Vagina (tissue), 2 donors: Measurements from ENCODE around the gene RPS6KC1. TPM values are rescaled to one million over a fixed set of nuclear protein-coding genes. Genes with fewer than 3 reads are reported as not detected.
"Not testable (repeated sequence)": the region's sequence is repeated elsewhere in the genome, so short reads cannot be mapped to it uniquely, and the experiment has no call there.

Experiments
- DNase-seq, 2 donors: peaks; one replicate each; pipeline ENCODE4 v3.0.0-alpha.2; 2017; ENCODE audit errors: extremely low spot score in 2 of 2
- H3K27ac ChIP-seq: fragments of 200-600 bp; sonication (generic); one replicate; pipeline ENCODE4 v1.5.1; 2019
- H3K27me3 ChIP-seq: fragments of 200-600 bp; sonication (generic); one replicate; pipeline ENCODE4 v1.5.1; 2019
- H3K36me3 ChIP-seq, 2 donors: fragments of 200-600 bp; sonication (generic); one replicate each; pipeline ENCODE4 v1.5.1; 2017 to 2019
- H3K4me1 ChIP-seq: fragments of 200-600 bp; sonication (generic); one replicate; pipeline ENCODE4 v1.5.1; 2019
- H3K4me3 ChIP-seq, 2 donors: fragments of 200-600 bp; sonication (generic); 1 replicate in 1 of 2; 2 replicates in 1 of 2; pipeline ENCODE4 v1.5.1; 2016 to 2019
- H3K9me3 ChIP-seq: fragments of 200-600 bp; sonication (generic); one replicate; pipeline ENCODE4 v1.5.1; 2019
- POLR2A ChIP-seq, 2 donors: fragments of 450-650 bp; IDR thresholded peaks; one replicate each; pipeline ENCODE4 v1.6.1; 2017; ENCODE audit warnings: antibody characterized with exemption in 2 of 2, mild to moderate bottlenecking in 2 of 2, moderate library complexity in 2 of 2
- POLR2AphosphoS5 ChIP-seq, 2 donors: sonication (generic); formaldehyde crosslinking; IDR thresholded peaks; one replicate each; pipeline ENCODE4 v1.9.0; 2017; ENCODE audit warnings: antibody characterized with exemption in 2 of 2, mild to moderate bottlenecking in 2 of 2, low read depth in 1 of 2; ENCODE audit not compliant: insufficient read depth in 1 of 2
- intact Hi-C: fragments of 100-400 bp; cut with DNase I; formaldehyde crosslinking; loops from one replicate; pipeline ENCODE4 v1.15.1; 2023
- total RNA-seq: library from RNA; depleted of rRNA; stranded (reverse); fragments of >200 nt; gene quantifications from one replicate; pipeline ENCODE4 v1.2.3, GENCODE V29; 2016
- TF ChIP-seq, protein P1 (sequence below), 3 experiments: fragments of 450-650 bp in 2 of 3; fragments of 200-600 bp in 1 of 3; sonication (generic) in 1 of 3; IDR thresholded peaks; one replicate each; pipeline ENCODE4 v1.5.1; 2017 to 2019; ENCODE audit warnings: antibody characterized with exemption in 3 of 3, mild to moderate bottlenecking in 2 of 3, moderate library complexity in 2 of 3

RPS6KC1 gene
- total RNA-seq, 1 donor from 2014 or later = 14.2 TPM

DNA sequence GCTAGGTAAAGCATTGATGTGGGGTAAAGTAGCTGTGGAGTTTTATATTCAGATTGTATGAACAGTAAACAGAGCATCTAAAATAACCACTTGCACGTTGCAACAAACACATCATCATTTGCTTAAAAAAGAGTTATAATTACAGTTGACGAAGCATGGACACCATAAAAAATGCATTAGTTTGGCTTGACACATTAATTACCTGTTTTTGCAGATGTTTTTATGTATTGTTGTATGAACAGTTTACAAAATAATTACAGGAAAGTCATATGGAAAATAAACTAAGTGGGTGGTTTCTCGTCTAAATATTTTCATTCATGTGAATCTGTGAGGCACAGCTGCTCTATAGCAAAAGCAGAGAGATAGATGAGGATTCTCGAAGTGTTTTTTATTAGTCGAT is 108.3 kb downstream of the RPS6KC1 start:
- DNase-seq = no peak
- Histone ChIP-seq H3K27ac (no peak overlapping the region), H3K36me3 (no peaks in the 10 kb centered on the region), H3K27me3 (no peaks in the 10 kb centered on the region), H3K4me1 (peaks cover 6% of the 10 kb centered on the region), H3K4me3 (no peak overlapping the region), H3K9me3 (no peaks in the 10 kb centered on the region)
- TF ChIP-seq POLR2AphosphoS5 (IDR thresholded peaks at IDR 0.05; ENCODE audit: insufficient read depth in 1 of 2, low read depth in 1 of 2) (no peak), POLR2A (IDR thresholded peaks at IDR 0.05) (no peak)
- TF ChIP-seq, protein P1, sequence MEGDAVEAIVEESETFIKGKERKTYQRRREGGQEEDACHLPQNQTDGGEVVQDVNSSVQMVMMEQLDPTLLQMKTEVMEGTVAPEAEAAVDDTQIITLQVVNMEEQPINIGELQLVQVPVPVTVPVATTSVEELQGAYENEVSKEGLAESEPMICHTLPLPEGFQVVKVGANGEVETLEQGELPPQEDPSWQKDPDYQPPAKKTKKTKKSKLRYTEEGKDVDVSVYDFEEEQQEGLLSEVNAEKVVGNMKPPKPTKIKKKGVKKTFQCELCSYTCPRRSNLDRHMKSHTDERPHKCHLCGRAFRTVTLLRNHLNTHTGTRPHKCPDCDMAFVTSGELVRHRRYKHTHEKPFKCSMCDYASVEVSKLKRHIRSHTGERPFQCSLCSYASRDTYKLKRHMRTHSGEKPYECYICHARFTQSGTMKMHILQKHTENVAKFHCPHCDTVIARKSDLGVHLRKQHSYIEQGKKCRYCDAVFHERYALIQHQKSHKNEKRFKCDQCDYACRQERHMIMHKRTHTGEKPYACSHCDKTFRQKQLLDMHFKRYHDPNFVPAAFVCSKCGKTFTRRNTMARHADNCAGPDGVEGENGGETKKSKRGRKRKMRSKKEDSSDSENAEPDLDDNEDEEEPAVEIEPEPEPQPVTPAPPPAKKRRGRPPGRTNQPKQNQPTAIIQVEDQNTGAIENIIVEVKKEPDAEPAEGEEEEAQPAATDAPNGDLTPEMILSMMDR (IDR thresholded peaks at IDR 0.05) = no peak
- intact Hi-C loops = no loop called here

DNA sequence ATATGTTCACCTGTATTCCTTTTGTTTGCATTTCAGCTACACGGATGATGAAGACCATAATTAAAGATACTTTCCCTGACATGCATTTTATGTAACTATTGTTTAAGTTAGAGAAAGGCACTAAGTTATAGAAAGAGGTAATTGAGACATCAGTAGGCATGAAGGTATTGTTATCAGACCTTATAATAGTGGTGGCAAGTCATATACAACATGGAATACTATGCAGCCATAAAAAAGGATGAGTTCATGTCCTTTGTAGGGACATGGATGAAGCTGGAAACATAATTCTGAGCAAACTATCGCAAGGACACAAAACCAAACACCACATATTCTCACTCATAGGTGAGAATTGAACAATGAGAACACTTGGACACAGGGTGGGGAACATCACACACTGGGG is 109.4 kb downstream of the RPS6KC1 start:
- H3K4me3 ChIP-seq, DNase-seq, H3K27ac ChIP-seq, H3K27me3 ChIP-seq, intact Hi-C loops, H3K9me3 ChIP-seq, H3K36me3 ChIP-seq, H3K4me1 ChIP-seq: not testable (repeated sequence)

DNA sequence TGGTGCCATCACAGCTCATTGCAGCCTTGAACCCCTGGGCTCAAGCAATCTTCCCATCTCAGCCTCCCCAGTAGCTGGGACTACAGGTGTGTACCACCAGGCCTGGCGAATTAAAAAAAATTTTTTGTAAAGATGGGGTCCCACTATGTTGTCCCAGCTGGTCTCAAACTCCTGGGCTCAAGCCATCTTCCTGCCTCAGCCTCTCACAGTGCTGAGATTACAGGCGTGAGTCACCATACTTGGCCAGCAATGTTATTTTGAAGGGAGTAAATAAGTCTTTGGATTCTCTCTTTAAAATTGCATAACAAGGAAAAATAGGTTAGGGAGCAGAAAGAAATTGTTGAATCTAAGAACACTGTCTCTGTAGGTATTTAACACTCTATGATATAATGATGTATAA is 111.3 kb downstream of the RPS6KC1 start:
- intact Hi-C loops = no loop called here
- no peak overlapping the region for H3K4me3 ChIP-seq
- H3K4me1 ChIP-seq = peaks cover 6% of the 10 kb centered on the region
- no peaks in the 10 kb centered on the region for H3K9me3 ChIP-seq
- DNase-seq = no peak
- H3K27me3 ChIP-seq = no peaks in the 10 kb centered on the region
- H3K27ac ChIP-seq = peak overlapping the region; percentile 17
- no peak for TF ChIP-seq POLR2A (IDR thresholded peaks at IDR 0.05)
- TF ChIP-seq, protein P1 (IDR thresholded peaks at IDR 0.05) = no peak
- TF ChIP-seq POLR2AphosphoS5 (IDR thresholded peaks at IDR 0.05; ENCODE audit: insufficient read depth in 1 of 2, low read depth in 1 of 2) = no peak
- H3K36me3 ChIP-seq = no peaks in the 10 kb centered on the region

DNA sequence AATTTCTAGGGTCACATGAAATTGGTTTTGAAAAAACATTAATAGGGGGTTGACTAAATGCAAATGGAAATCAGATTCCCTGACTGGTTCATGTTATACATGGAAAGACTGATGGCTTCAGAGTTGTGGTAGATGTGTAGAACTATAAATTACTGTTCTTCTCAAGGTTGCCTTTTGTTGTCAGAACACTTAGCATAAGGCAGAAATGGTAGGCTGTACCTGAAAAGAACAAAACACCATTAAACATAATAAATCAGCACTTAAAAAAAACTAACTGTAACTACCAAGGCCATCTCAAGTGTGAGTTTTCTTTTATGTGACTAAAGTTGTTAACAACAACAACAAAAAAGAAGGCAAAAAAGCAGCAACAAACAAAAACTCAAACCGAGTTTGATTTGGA is 111.8 kb downstream of the RPS6KC1 start:
- H3K4me1 ChIP-seq = peaks cover 6% of the 10 kb centered on the region
- no peak overlapping the region for H3K4me3 ChIP-seq
- TF ChIP-seq POLR2AphosphoS5 (IDR thresholded peaks at IDR 0.05; ENCODE audit: insufficient read depth in 1 of 2, low read depth in 1 of 2) (no peak), POLR2A (IDR thresholded peaks at IDR 0.05) (no peak)
- TF ChIP-seq, protein P1 (IDR thresholded peaks at IDR 0.05) = no peak
- no peaks in the 10 kb centered on the region for H3K36me3 ChIP-seq
- no peaks in the 10 kb centered on the region for H3K9me3 ChIP-seq
- peak overlapping the region; percentile 8 for H3K27ac ChIP-seq
- intact Hi-C loops = no loop called here
- no peak for DNase-seq
- H3K27me3 ChIP-seq = no peaks in the 10 kb centered on the region

DNA sequence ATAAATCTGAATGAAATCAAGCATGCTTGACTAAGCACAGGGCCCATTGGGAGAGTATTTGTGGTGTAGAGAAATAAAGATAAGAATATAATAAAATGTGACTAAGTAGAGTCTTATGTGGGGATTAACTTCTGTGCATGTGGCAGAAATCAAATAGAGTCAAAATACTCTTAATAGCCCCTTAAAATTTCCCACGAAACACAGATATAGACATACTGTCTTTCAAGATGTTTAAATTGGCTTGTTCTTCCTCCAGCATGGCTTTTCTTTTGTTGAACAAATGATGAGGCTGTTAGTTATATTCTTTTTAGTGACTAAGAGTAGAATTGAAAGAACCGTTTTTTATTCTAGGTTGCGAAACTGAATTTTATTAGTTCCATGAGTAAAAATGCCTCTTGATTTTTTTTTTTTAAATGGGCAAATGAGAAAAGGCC is 112.3 kb downstream of the RPS6KC1 start:
- Histone ChIP-seq H3K36me3 (no peaks in the 10 kb centered on the region), H3K4me3 (no peak overlapping the region), H3K4me1 (peaks cover 6% of the 10 kb centered on the region), H3K27ac (peak overlapping the region; percentile 8), H3K27me3 (no peaks in the 10 kb centered on the region), H3K9me3 (no peaks in the 10 kb centered on the region)
- DNase-seq = no peak
- intact Hi-C loops = no loop called here
- TF ChIP-seq POLR2AphosphoS5 (IDR thresholded peaks at IDR 0.05; ENCODE audit: insufficient read depth in 1 of 2, low read depth in 1 of 2) (no peak), POLR2A (IDR thresholded peaks at IDR 0.05) (no peak)
- TF ChIP-seq, protein P1 (IDR thresholded peaks at IDR 0.05) = no peak

DNA sequence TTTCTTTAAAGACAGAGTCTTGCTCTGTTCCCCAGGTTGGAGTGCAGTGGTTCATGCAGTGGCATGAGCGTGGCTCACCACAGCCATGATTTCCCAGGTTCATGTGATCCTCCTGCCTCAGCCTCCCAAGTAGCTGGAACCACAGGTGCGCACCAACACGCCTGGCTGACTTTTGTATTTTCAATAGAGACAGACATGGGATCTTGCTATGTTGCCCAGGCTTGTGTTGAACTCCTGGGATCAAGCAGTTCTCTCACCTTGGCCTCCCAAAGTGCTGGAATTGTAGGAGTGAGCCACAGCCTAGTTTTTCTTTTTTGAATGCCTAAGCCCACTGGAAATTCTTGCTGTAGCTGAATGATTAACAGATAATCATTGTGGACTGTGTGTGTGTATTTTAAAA is 113.5 kb downstream of the RPS6KC1 start:
- H3K27ac ChIP-seq = no peak overlapping the region
- TF ChIP-seq, protein P1 (IDR thresholded peaks at IDR 0.05) = no peak
- TF ChIP-seq POLR2A (IDR thresholded peaks at IDR 0.05) (no peak), POLR2AphosphoS5 (IDR thresholded peaks at IDR 0.05; ENCODE audit: insufficient read depth in 1 of 2, low read depth in 1 of 2) (no peak)
- H3K4me1 ChIP-seq = peaks cover 6% of the 10 kb centered on the region
- H3K4me3 ChIP-seq = no peak overlapping the region
- no peaks in the 10 kb centered on the region for H3K27me3 ChIP-seq
- H3K36me3 ChIP-seq = no peaks in the 10 kb centered on the region
- no peaks in the 10 kb centered on the region for H3K9me3 ChIP-seq
- no peak for DNase-seq
- intact Hi-C loops = no loop called here
